ENCODE results near the gene MAEL. TPM values are rescaled to one million over a fixed set of nuclear protein-coding genes. Genes with fewer than 3 reads are reported as not detected.

The MAEL gene
- total and polyA plus RNA-seq, 2 of the 8 experiments (the other 6 are each of a cell fraction or from before 2014, with no cell fraction given): 0.03 TPM; not detected in 1

- no peak overlapping the region for H4K8ac ChIP-seq (ENCODE audit: extremely low read depth, insufficient read depth, low read length)
- peaks cover 4 to 16% (median 13%) of the 10 kb centered on the region in 4 experiments; a peak in 6 of 7 replicates for H3K4me1 ChIP-seq (replicated peaks in 1 of 4; ENCODE audit: control insufficient read depth in 3 of 4, insufficient read depth in 4 of 4, low read length in 3 of 4)
- H4K91ac ChIP-seq (replicated peaks; ENCODE audit: insufficient read length, low read length): peak overlapping the region; percentile 22
- no peak overlapping the region for H3K4ac ChIP-seq (replicated peaks; ENCODE audit: insufficient read length, low read depth, low read length)
- H2BK20ac ChIP-seq (ENCODE audit: low read length): no peak overlapping the region
- H3K56ac ChIP-seq (replicated peaks; ENCODE audit: insufficient read length, low read depth, low read length): no peak overlapping the region
- CTCF ChIA-PET (ENCODE audit: partially characterized antibody): no interaction called here
- H3K23me2 ChIP-seq (ENCODE audit: low read depth, low read length): no peaks in the 10 kb centered on the region; the same call in 1 of the 2 replicates
- H3K18ac ChIP-seq (ENCODE audit: extremely low read depth, low read length): no peak overlapping the region
- H3K79me2 ChIP-seq (ENCODE audit: control insufficient read depth in 1 of 2, insufficient read depth in 2 of 2, low read length in 2 of 2): no peaks in the 10 kb centered on the region
- peaks cover 3 to 21% (median 17%) of the 10 kb centered on the region in 4 experiments for H3K27me3 ChIP-seq (replicated peaks in 1 of 4; ENCODE audit: control insufficient read depth in 3 of 4, extremely low read depth in 1 of 4, insufficient read depth in 3 of 4, low read length in 3 of 4)
- H2BK5ac ChIP-seq (ENCODE audit: low read depth, low read length): no peak overlapping the region
- WGBS, 2 experiments (ENCODE audit: extremely low coverage in 1 of 2, insufficient coverage in 1 of 2, insufficient read length in 1 of 2, insufficient replicate concordance in 2 of 2, low coverage in 1 of 2, low lambda C conversion rate in 2 of 2, missing lambda C conversion rate in 1 of 2): 79% methylated on average over 2 of the region's 2 CpGs; no CpG with 5 or more reads in 1 of the 2 experiments
- H3K23ac ChIP-seq (ENCODE audit: insufficient read length): no peak overlapping the region
- no peak overlapping the region for H4K5ac ChIP-seq (ENCODE audit: insufficient read length, low read depth, low read length)
- H3K79me1 ChIP-seq (ENCODE audit: low read depth, low read length): no peaks in the 10 kb centered on the region
- POLR2A ChIA-PET (ENCODE audit: partially characterized antibody): no interaction called here
- no peak overlapping the region for H3K14ac ChIP-seq (ENCODE audit: insufficient read length)
- H2BK15ac ChIP-seq (ENCODE audit: low read length): no peak overlapping the region
- H3K9me3 ChIP-seq (ENCODE audit: insufficient read depth in 2 of 2, low read depth in 1 of 2, low read length in 1 of 2): no peaks in the 10 kb centered on the region
- no peaks in the 10 kb centered on the region for H3K36me3 ChIP-seq (ENCODE audit: control insufficient read depth in 2 of 4, insufficient read depth in 4 of 4, low read length in 3 of 4)
- H2BK120ac ChIP-seq (replicated peaks; ENCODE audit: low read depth, low read length): no peak overlapping the region
- H3K9ac ChIP-seq (replicated peaks in 1 of 4; ENCODE audit: extremely low read depth in 1 of 4, low read depth in 3 of 4, low read length in 3 of 4): no peak overlapping the region
- no peaks in the 10 kb centered on the region for H4K20me1 ChIP-seq (replicated peaks in 1 of 2; ENCODE audit: control insufficient read depth in 1 of 2, insufficient read depth in 2 of 2, low read length in 2 of 2)
- no peak overlapping the region for H2BK12ac ChIP-seq (ENCODE audit: low read depth, low read length)
- H3K4me2 ChIP-seq (ENCODE audit: insufficient read depth in 1 of 2, low read depth in 2 of 2, low read length in 2 of 2): no peak overlapping the region
- no peak overlapping the region for H2AFZ ChIP-seq (ENCODE audit: low read length)
- DNase-seq (ENCODE audit: low read depth in 1 of 2, low spot score in 2 of 2): no peak
- H2AK5ac ChIP-seq (ENCODE audit: low read depth, low read length): no peak overlapping the region
- H3K4me3 ChIP-seq (ENCODE audit: extremely low read depth in 1 of 4, insufficient read depth in 2 of 4, low read depth in 3 of 4, low read length in 4 of 4): no peak overlapping the region
- FAIRE-seq: no peak
- H3K27ac ChIP-seq (ENCODE audit: low read depth, low read length): no peak overlapping the region
- TF ChIP-seq HDAC6 (IDR thresholded peaks at IDR 0.05; ENCODE audit: low read depth, low read length): no peak
- TF ChIP-seq JUND (IDR thresholded peaks at IDR 0.05; ENCODE audit: low read length): no peak
- TF ChIP-seq KDM4A (IDR thresholded peaks at IDR 0.05; ENCODE audit: low read depth, low read length, severe bottlenecking): no peak
- no peak for TF ChIP-seq TCF12 (IDR thresholded peaks at IDR 0.05; ENCODE audit: low read depth, low read length)
- TF ChIP-seq SIRT6 (IDR thresholded peaks at IDR 0.05; ENCODE audit: low read length): no peak
- no peak for TF ChIP-seq CEBPB (IDR thresholded peaks at IDR 0.05; ENCODE audit: low read depth, low read length)
- TF ChIP-seq YY1 (IDR thresholded peaks at IDR 0.05; ENCODE audit: low read depth, low read length): no peak
- no peak for TF ChIP-seq KDM5A (IDR thresholded peaks at IDR 0.05; ENCODE audit: low read length)
- TF ChIP-seq EP300 (IDR thresholded peaks at IDR 0.05; ENCODE audit: borderline replicate concordance in 1 of 2, low read depth in 2 of 2, low read length in 2 of 2): no peak
- TF ChIP-seq RBBP5 (IDR thresholded peaks at IDR 0.05; ENCODE audit: borderline replicate concordance, low read depth, low read length): no peak
- TF ChIP-seq, protein P1, sequence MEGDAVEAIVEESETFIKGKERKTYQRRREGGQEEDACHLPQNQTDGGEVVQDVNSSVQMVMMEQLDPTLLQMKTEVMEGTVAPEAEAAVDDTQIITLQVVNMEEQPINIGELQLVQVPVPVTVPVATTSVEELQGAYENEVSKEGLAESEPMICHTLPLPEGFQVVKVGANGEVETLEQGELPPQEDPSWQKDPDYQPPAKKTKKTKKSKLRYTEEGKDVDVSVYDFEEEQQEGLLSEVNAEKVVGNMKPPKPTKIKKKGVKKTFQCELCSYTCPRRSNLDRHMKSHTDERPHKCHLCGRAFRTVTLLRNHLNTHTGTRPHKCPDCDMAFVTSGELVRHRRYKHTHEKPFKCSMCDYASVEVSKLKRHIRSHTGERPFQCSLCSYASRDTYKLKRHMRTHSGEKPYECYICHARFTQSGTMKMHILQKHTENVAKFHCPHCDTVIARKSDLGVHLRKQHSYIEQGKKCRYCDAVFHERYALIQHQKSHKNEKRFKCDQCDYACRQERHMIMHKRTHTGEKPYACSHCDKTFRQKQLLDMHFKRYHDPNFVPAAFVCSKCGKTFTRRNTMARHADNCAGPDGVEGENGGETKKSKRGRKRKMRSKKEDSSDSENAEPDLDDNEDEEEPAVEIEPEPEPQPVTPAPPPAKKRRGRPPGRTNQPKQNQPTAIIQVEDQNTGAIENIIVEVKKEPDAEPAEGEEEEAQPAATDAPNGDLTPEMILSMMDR (IDR thresholded peaks at IDR 0.05; ENCODE audit: control extremely low read depth in 1 of 3, insufficient read depth in 1 of 3, low read depth in 1 of 3, low read length in 3 of 3): no peak
- TF ChIP-seq RXRA (IDR thresholded peaks at IDR 0.05; ENCODE audit: insufficient read depth, low read depth, low read length): no peak
- no peak for TF ChIP-seq NRF1 (IDR thresholded peaks at IDR 0.05; ENCODE audit: low read depth, low read length)
Observed at GRCh38 chr1:166951050-166951449, 38.0 kb upstream of the MAEL start.

All from H1 (cell line).